Right lobe of liver (tissue), 4 donors: ENCODE measurements around the gene ADAM8.

Source experiments
- CTCF ChIP-seq, 4 donors: fragments of 200-600 bp in 3 of 4; fragments of 450-650 bp in 1 of 4; IDR thresholded peaks; one replicate each; pipeline versions ENCODE4 v1.5.1 to v1.8.0; 2016 to 2022; ENCODE audit warnings: antibody characterized with exemption in 4 of 4, mild to moderate bottlenecking in 2 of 4
- POLR2A ChIP-seq: fragments of 450-650 bp; IDR thresholded peaks from one replicate; pipeline ENCODE4 v1.6.1; 2017; ENCODE audit warnings: antibody characterized with exemption, mild to moderate bottlenecking
- donor health status: DM: no; HTN: no; CAD: no.
- donor health status: DM: no; HTN: no; CAD: no.
- donor health status: DM: no; HTN: yes; CAD: no.

DNA sequence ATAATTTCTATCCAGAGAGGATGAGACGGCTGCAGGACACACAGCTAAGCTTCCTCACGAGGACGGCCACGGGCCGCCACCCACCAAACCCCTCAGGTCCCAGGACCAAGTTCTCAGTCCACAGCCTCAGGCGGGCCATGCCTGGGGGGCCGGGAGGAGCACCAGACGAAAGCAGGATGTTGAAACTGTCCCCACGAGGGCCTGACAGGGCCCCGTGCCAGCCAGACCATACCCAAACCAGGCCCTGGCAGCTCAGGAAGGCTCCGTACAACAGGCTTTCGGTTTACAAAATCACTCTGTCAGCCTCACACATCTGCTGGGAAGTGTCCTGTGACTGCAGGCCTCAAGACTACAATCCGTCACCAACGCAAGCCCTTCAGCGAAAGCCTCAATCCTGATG, 17.5 kb upstream of the ADAM8 start:
- no peak for TF ChIP-seq CTCF (IDR thresholded peaks at IDR 0.05)
- TF ChIP-seq POLR2A: peak; percentile 18
